ENCODE data around the gene ORM1.
"Not testable (repeated sequence)": the region's sequence is repeated elsewhere in the genome, so short reads cannot be mapped to it uniquely, and the experiment has no call there.

The ORM1 gene

GRCh38 chr9:114310471-114311450 is 12.1 kb upstream of the ORM1 start:
- no peak for DNase-seq

- DNase-seq, result no peak
Observed at GRCh38 chr9:114311571-114312512, 11.1 kb upstream of the ORM1 start.

GRCh38 chr9:114312513-114312875 is 10.4 kb upstream of the ORM1 start:
- no peak for DNase-seq

GRCh38 chr9:114313186-114313585 is 9.7 kb upstream of the ORM1 start:
- DNase-seq, result no peak

GRCh38 chr9:114314256-114314867 is 8.5 kb upstream of the ORM1 start:
- DNase-seq, result no peak

- DNase-seq, result no peak
Observed at GRCh38 chr9:114314881-114315722, 7.8 kb upstream of the ORM1 start.

- DNase-seq, result no peak
Observed at GRCh38 chr9:114315723-114316363, 7.1 kb upstream of the ORM1 start.

- no peak for DNase-seq
Observed at GRCh38 chr9:114316605-114317230, 6.2 kb upstream of the ORM1 start.

GRCh38 chr9:114317665-114318357 is 5.1 kb upstream of the ORM1 start:
- no peak for DNase-seq

- DNase-seq, result no peak
Observed at GRCh38 chr9:114318416-114318815, 4.5 kb upstream of the ORM1 start.

- no peak for DNase-seq
Observed at GRCh38 chr9:114319147-114319546, 3.8 kb upstream of the ORM1 start.

GRCh38 chr9:114320710-114321109 is 2.2 kb upstream of the ORM1 start:
- DNase-seq, result not testable (repeated sequence)

- DNase-seq, result no peak
Observed at GRCh38 chr9:114321759-114322158, 1.1 kb upstream of the ORM1 start.

- DNase-seq, result not testable (repeated sequence)
Observed at GRCh38 chr9:114322160-114322818, 609 bp upstream of the ORM1 start.

GRCh38 chr9:114323849-114324248 is 951 bp downstream of the ORM1 start:
- DNase-seq, result not testable (repeated sequence)

GRCh38 chr9:114324492-114324891 is 1.6 kb downstream of the ORM1 start:
- DNase-seq, result no peak

GRCh38 chr9:114324965-114325364 is 2.1 kb downstream of the ORM1 start:
- not testable (repeated sequence) for DNase-seq

- DNase-seq, result not testable (repeated sequence)
Observed at GRCh38 chr9:114325684-114326254, 2.9 kb downstream of the ORM1 start.

GRCh38 chr9:114327749-114328148 is 4.9 kb downstream of the ORM1 start:
- no peak for DNase-seq
